WTC11 (cell line): ENCODE measurements around the gene MBLAC2. TPM values are rescaled to one million over a fixed set of nuclear protein-coding genes. Genes with fewer than 3 reads are reported as not detected.

Experiments used
- ATAC-seq: fragments of 200-7000 bp; cut with Tn5 transposase; 2 replicates; pipeline ENCODE4 v1.10.0; 2021; ENCODE audit warnings: mild to moderate bottlenecking, moderate library complexity
- CTCF ChIA-PET: fragments of 300-600 bp; sonication (Branson Sonifier 250); formaldehyde crosslinking; loops from one replicate; lab custom pipeline; 2021; ENCODE audit warnings: antibody characterized with exemption; lab: Charles Lee
- POLR2A ChIA-PET: fragments of 350-600 bp; sonication (Branson Sonifier 250); formaldehyde crosslinking; loops from one replicate; lab custom pipeline; 2021; ENCODE audit warnings: antibody characterized with exemption; lab: Charles Lee
- DNase-seq: peaks from one replicate; pipeline ENCODE4 v3.0.0; 2021; ENCODE audit warnings: low spot score
- H3K27ac Mint-ChIP-seq: 2 replicates; pipeline ENCODE4 v1.8.0; 2021; ENCODE audit warnings: mixed read lengths
- H3K27me3 Mint-ChIP-seq: 2 replicates; pipeline ENCODE4 v1.8.0; 2021; ENCODE audit warnings: low read depth, mild to moderate bottlenecking, moderate library complexity, mixed read lengths
- H3K36me3 Mint-ChIP-seq: 2 replicates; pipeline ENCODE4 v1.8.0; 2021; ENCODE audit warnings: mixed read lengths
- H3K4me1 Mint-ChIP-seq: 2 replicates; pipeline ENCODE4 v1.8.0; 2022; ENCODE audit warnings: mixed read lengths
- H3K4me3 Mint-ChIP-seq: 2 replicates; pipeline ENCODE4 v1.8.0; 2021; ENCODE audit warnings: mild to moderate bottlenecking, moderate library complexity, mixed read lengths
- H3K9me3 Mint-ChIP-seq: 2 replicates; pipeline ENCODE4 v1.8.0; 2021; ENCODE audit warnings: mixed read lengths
- ATF1 ChIP-seq: sonication (generic); formaldehyde crosslinking; IDR thresholded peaks from 2 replicates; pipeline ENCODE4 v1.8.1; 2023; ENCODE audit warnings: mild to moderate bottlenecking, moderate library complexity, missing genetic modification reagents
- ATF3 ChIP-seq: sonication (generic); formaldehyde crosslinking; conservative IDR thresholded peaks from 2 replicates; pipeline ENCODE4 v1.8.1; 2022; ENCODE audit warnings: mild to moderate bottlenecking, missing genetic modification reagents
- ATF6 ChIP-seq: sonication (generic); formaldehyde crosslinking; IDR thresholded peaks from 2 replicates; pipeline ENCODE4 v1.8.1; 2023; ENCODE audit warnings: mild to moderate bottlenecking, missing genetic modification reagents
- ELF4 ChIP-seq: sonication (generic); formaldehyde crosslinking; IDR thresholded peaks from 2 replicates; pipeline ENCODE4 v1.8.1; 2022; ENCODE audit warnings: low read depth, mild to moderate bottlenecking, moderate library complexity, missing genetic modification reagents
- ETV6 ChIP-seq: sonication (generic); formaldehyde crosslinking; IDR thresholded peaks from 2 replicates; pipeline ENCODE4 v1.8.1; 2022; ENCODE audit warnings: mild to moderate bottlenecking, missing genetic modification reagents
- GRHL2 ChIP-seq: fragments of 250-450 bp; sonication (Bioruptor Pico); IDR thresholded peaks from 2 replicates; pipeline ENCODE4 v1.8.0; 2022; ENCODE audit warnings: mild to moderate bottlenecking, moderate library complexity; ENCODE audit not compliant: insufficient replicate concordance, severe bottlenecking
- NFE2L1 ChIP-seq: sonication (generic); formaldehyde crosslinking; IDR thresholded peaks from 2 replicates; pipeline ENCODE4 v1.8.1; 2023; ENCODE audit warnings: missing genetic modification reagents
- NFYB ChIP-seq: sonication (generic); formaldehyde crosslinking; conservative IDR thresholded peaks from 2 replicates; pipeline ENCODE4 v1.8.0; 2022; ENCODE audit warnings: low read depth, missing genetic modification reagents
- PREB ChIP-seq: sonication (generic); formaldehyde crosslinking; IDR thresholded peaks from 2 replicates; pipeline ENCODE4 v1.8.1; 2022; ENCODE audit warnings: mild to moderate bottlenecking, missing genetic modification reagents, moderate library complexity, borderline replicate concordance
- ZMAT4 ChIP-seq: fragments of 250-450 bp; sonication (Bioruptor Pico); IDR thresholded peaks from 2 replicates; pipeline ENCODE4 v1.9.0; 2021; ENCODE audit warnings: mild to moderate bottlenecking
- ZNF138 ChIP-seq: sonication (generic); formaldehyde crosslinking; conservative IDR thresholded peaks from 2 replicates; pipeline ENCODE4 v1.8.1; 2022; ENCODE audit warnings: mild to moderate bottlenecking, moderate library complexity, missing genetic modification reagents
- ZNF281 ChIP-seq: sonication (generic); formaldehyde crosslinking; IDR thresholded peaks from 2 replicates; pipeline ENCODE4 v1.8.0; 2023; ENCODE audit warnings: mild to moderate bottlenecking, missing genetic modification reagents
- total RNA-seq: library from RNA; stranded (reverse); gene quantifications from 3 replicates; pipeline ENCODE4 v1.2.3, GENCODE V29; 2021
- TF ChIP-seq, protein P1 (sequence below): sonication (generic); formaldehyde crosslinking; conservative IDR thresholded peaks from 2 replicates; pipeline ENCODE4 v1.8.1; 2023; ENCODE audit warnings: mild to moderate bottlenecking, low read depth, missing genetic modification reagents, moderate library complexity
- TF ChIP-seq, protein P2 (sequence below): fragments of 250-450 bp; sonication (Bioruptor Pico); IDR thresholded peaks from 2 replicates; pipeline ENCODE4 v1.9.0; 2021; ENCODE audit warnings: mild to moderate bottlenecking

MBLAC2 gene
- total RNA-seq, 1 experiment from 2014 or later: 5.9 TPM

DNA sequence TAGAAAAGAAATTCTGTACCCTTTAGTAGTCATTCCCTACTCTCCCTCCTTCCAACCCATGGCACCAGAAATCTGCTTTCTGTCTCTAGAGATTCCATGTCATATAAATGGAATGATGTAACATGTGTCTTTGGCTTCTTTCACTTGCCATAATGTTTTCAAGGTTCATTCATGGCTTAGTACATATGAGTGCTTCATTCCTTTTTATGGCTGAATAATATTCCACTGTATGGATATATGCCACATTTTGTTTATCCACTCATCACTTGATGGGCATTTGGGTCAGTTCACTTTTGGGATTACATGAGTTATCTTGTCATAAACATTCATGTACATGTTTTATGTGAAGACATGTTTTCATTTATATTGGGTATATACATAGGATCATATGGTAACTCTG, 19.5 kb upstream of the MBLAC2 start:
- TF ChIP-seq ZNF281 (CRISPR knock-in tag): no peak
- TF ChIP-seq ZNF138: no peak
- no peak for TF ChIP-seq NFYB
- TF ChIP-seq ELF4 (CRISPR knock-in tag): no peak
- TF ChIP-seq ATF3 (CRISPR knock-in tag): no peak
- TF ChIP-seq, protein P1, sequence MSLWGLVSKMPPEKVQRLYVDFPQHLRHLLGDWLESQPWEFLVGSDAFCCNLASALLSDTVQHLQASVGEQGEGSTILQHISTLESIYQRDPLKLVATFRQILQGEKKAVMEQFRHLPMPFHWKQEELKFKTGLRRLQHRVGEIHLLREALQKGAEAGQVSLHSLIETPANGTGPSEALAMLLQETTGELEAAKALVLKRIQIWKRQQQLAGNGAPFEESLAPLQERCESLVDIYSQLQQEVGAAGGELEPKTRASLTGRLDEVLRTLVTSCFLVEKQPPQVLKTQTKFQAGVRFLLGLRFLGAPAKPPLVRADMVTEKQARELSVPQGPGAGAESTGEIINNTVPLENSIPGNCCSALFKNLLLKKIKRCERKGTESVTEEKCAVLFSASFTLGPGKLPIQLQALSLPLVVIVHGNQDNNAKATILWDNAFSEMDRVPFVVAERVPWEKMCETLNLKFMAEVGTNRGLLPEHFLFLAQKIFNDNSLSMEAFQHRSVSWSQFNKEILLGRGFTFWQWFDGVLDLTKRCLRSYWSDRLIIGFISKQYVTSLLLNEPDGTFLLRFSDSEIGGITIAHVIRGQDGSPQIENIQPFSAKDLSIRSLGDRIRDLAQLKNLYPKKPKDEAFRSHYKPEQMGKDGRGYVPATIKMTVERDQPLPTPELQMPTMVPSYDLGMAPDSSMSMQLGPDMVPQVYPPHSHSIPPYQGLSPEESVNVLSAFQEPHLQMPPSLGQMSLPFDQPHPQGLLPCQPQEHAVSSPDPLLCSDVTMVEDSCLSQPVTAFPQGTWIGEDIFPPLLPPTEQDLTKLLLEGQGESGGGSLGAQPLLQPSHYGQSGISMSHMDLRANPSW (CRISPR knock-in tag): no peak
- TF ChIP-seq PREB (CRISPR knock-in tag): no peak
- no peak for TF ChIP-seq ETV6
- TF ChIP-seq, protein P2, sequence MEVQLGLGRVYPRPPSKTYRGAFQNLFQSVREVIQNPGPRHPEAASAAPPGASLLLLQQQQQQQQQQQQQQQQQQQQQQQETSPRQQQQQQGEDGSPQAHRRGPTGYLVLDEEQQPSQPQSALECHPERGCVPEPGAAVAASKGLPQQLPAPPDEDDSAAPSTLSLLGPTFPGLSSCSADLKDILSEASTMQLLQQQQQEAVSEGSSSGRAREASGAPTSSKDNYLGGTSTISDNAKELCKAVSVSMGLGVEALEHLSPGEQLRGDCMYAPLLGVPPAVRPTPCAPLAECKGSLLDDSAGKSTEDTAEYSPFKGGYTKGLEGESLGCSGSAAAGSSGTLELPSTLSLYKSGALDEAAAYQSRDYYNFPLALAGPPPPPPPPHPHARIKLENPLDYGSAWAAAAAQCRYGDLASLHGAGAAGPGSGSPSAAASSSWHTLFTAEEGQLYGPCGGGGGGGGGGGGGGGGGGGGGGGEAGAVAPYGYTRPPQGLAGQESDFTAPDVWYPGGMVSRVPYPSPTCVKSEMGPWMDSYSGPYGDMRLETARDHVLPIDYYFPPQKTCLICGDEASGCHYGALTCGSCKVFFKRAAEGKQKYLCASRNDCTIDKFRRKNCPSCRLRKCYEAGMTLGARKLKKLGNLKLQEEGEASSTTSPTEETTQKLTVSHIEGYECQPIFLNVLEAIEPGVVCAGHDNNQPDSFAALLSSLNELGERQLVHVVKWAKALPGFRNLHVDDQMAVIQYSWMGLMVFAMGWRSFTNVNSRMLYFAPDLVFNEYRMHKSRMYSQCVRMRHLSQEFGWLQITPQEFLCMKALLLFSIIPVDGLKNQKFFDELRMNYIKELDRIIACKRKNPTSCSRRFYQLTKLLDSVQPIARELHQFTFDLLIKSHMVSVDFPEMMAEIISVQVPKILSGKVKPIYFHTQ (CRISPR knock-in tag): no peak
- no peak for TF ChIP-seq ATF1 (CRISPR knock-in tag)
- no peak for TF ChIP-seq ATF6 (CRISPR knock-in tag)
- TF ChIP-seq NFE2L1 (CRISPR knock-in tag): no peak
- TF ChIP-seq GRHL2 (CRISPR knock-in tag): no peak
- TF ChIP-seq ZMAT4 (CRISPR knock-in tag): no peak
- Mint-ChIP-seq H3K36me3 (peaks cover 45% of the 10 kb centered on the region), H3K4me3 (no peak overlapping the region), H3K9me3 (no peaks in the 10 kb centered on the region), H3K27ac (no peak overlapping the region), H3K27me3 (no peaks in the 10 kb centered on the region), H3K4me1 (no peaks in the 10 kb centered on the region)
- ATAC-seq (no peak), DNase-seq (no peak)
- CTCF ChIA-PET: interaction anchor here (0.7 kb wide), 1 partner anchor 252 kb away, joined by 3 read pairs; no protein-coding TSS in a partner anchor
- POLR2A ChIA-PET: no interaction called here
